ENCODE data around the gene CFAP57.

Gene CFAP57

GRCh38 chr1:43256675-43257570 lies 84.8 kb downstream of the CFAP57 start:
- DNase-seq = no peak

- DNase-seq = no peak
Measured at GRCh38 chr1:43258370-43258769, 86.2 kb downstream of the CFAP57 start.

- no peak for DNase-seq
Measured at GRCh38 chr1:43265431-43265830, 93.3 kb downstream of the CFAP57 start.

GRCh38 chr1:43266881-43267280 lies 94.8 kb downstream of the CFAP57 start:
- DNase-seq = no peak

- no peak for DNase-seq
Measured at GRCh38 chr1:43267291-43267805, 95.2 kb downstream of the CFAP57 start.

GRCh38 chr1:43267818-43268425 lies 95.8 kb downstream of the CFAP57 start:
- DNase-seq = no peak

GRCh38 chr1:43269627-43270375 lies 97.7 kb downstream of the CFAP57 start, which contains the start of gene TMEM125:
TSS of gene TMEM125 (plus strand) at chr1:43269983. CDS start at chr1:43272723, 2,740 bp downstream.
- no peak for DNase-seq

GRCh38 chr1:43270421-43271095 lies 98.4 kb downstream of the CFAP57 start:
- DNase-seq = peak; percentile 93 to 97

- peak in 1 of 2 experiments; percentile 47 for DNase-seq
Measured at GRCh38 chr1:43271186-43272118, 99.3 kb downstream of the CFAP57 start.

GRCh38 chr1:43272161-43272560 lies 100.0 kb downstream of the CFAP57 start:
- no peak for DNase-seq

GRCh38 chr1:43272576-43273571 lies 100.7 kb downstream of the CFAP57 start:
- no peak for DNase-seq

- DNase-seq = no peak
Measured at GRCh38 chr1:43273708-43274107, 101.6 kb downstream of the CFAP57 start.

- DNase-seq = no peak
Measured at GRCh38 chr1:43274125-43274803, 102.1 kb downstream of the CFAP57 start.

- no peak for DNase-seq
Measured at GRCh38 chr1:43274804-43275180, 102.7 kb downstream of the CFAP57 start.

- peak; percentile 19 to 37 for DNase-seq
Measured at GRCh38 chr1:43275826-43276620, 103.9 kb downstream of the CFAP57 start.

GRCh38 chr1:43276673-43277072 lies 104.5 kb downstream of the CFAP57 start:
- DNase-seq = no peak

- no peak for DNase-seq
Measured at GRCh38 chr1:43277116-43277876, 105.2 kb downstream of the CFAP57 start.

GRCh38 chr1:43279161-43279560 lies 107.0 kb downstream of the CFAP57 start:
- no peak for DNase-seq
